HEK293 (cell line): ENCODE measurements around the gene JPH4.

Experiments
- CTCF ChIA-PET: fragments of 350-600 bp; formaldehyde crosslinking; extraction: SDS; loops from one replicate; lab custom pipeline; 2021; ENCODE audit warnings: antibody characterized with exemption; lab: Yijun Ruan, JAX
- POLR2A ChIA-PET: fragments of 300-600 bp; formaldehyde crosslinking; extraction: SDS; loops from one replicate; lab custom pipeline; 2020; ENCODE audit warnings: antibody characterized with exemption, inconsistent platforms; lab: Yijun Ruan, JAX
- H3K27ac ChIP-seq: fragments of 200-500 bp; sonication (Bioruptor generic); 2 replicates; pipeline ENCODE4 v1.5.1; 2014; ENCODE audit warnings: low read depth, low read length, control low read depth, inconsistent platforms; ENCODE audit errors: extremely low read depth
- H3K36me3 ChIP-seq, 2 experiments: fragments of 200-500 bp in 1 of 2; sonication (Bioruptor generic) in 1 of 2; 1 replicate in 1 of 2; 2 replicates in 1 of 2; pipeline ENCODE4 v1.5.1; 2014 to 2017; ENCODE audit warnings: inconsistent platforms in 2 of 2, low read length in 2 of 2; ENCODE audit not compliant: control insufficient read depth in 2 of 2, insufficient read depth in 1 of 2
- H3K4me1 ChIP-seq: fragments of 200-500 bp; sonication (Bioruptor generic); 2 replicates; pipeline ENCODE4 v1.5.1; 2014; ENCODE audit warnings: mild to moderate bottlenecking, low read length, inconsistent platforms; ENCODE audit not compliant: control insufficient read depth, insufficient read depth
- H3K4me3 ChIP-seq: 2 replicates; pipeline ENCODE4 v1.5.1; 2011; ENCODE audit warnings: low read depth, mild to moderate bottlenecking, control low read depth, low read length, moderate library complexity
- H3K9me3 ChIP-seq: fragments of 200-500 bp; sonication (Bioruptor generic); 2 replicates; pipeline ENCODE4 v1.5.1; 2014; ENCODE audit warnings: low read depth, low read length, inconsistent platforms; ENCODE audit not compliant: control insufficient read depth, insufficient read depth
- CTCF ChIP-seq: fragments of 450-650 bp; formaldehyde crosslinking; IDR thresholded peaks from 2 replicates; pipeline ENCODE4 v1.5.1; 2016; ENCODE audit warnings: missing biosample characterization, missing genetic modification characterization
- GLI2 ChIP-seq: fragments of 450-650 bp; formaldehyde crosslinking; IDR thresholded peaks from 2 replicates; pipeline ENCODE4; 2017; ENCODE audit warnings: missing biosample characterization, missing genetic modification characterization, low read depth, borderline replicate concordance
- GLIS1 ChIP-seq: fragments of 450-650 bp; formaldehyde crosslinking; IDR thresholded peaks from 2 replicates; pipeline ENCODE4 v1.5.1; 2016; ENCODE audit warnings: missing biosample characterization, missing genetic modification characterization
- MYNN ChIP-seq: fragments of 450-650 bp; formaldehyde crosslinking; IDR thresholded peaks from 2 replicates; pipeline ENCODE4 v1.5.1; 2016; ENCODE audit warnings: missing biosample characterization, missing genetic modification characterization, borderline replicate concordance
- OVOL3 ChIP-seq: fragments of 450-650 bp; formaldehyde crosslinking; IDR thresholded peaks from 2 replicates; pipeline ENCODE4 v1.5.1; 2016; ENCODE audit warnings: missing biosample characterization, missing genetic modification characterization
- SP2 ChIP-seq: fragments of 450-650 bp; formaldehyde crosslinking; IDR thresholded peaks from 2 replicates; pipeline ENCODE4 v1.5.1; 2016; ENCODE audit warnings: missing biosample characterization, missing genetic modification characterization
- TCF7L2 ChIP-seq: IDR thresholded peaks from 2 replicates; pipeline ENCODE4 v1.6.1; 2011; ENCODE audit warnings: low read depth, mild to moderate bottlenecking, inconsistent platforms, low read length, moderate library complexity, borderline replicate concordance
- ZBTB8A ChIP-seq: fragments of 450-650 bp; formaldehyde crosslinking; IDR thresholded peaks from 2 replicates; pipeline ENCODE4 v1.5.1; 2016; ENCODE audit warnings: missing biosample characterization, missing genetic modification characterization
- ZFHX2 ChIP-seq: fragments of 450-650 bp; formaldehyde crosslinking; conservative IDR thresholded peaks from 2 replicates; pipeline ENCODE4 v1.5.1; 2016; ENCODE audit warnings: missing biosample characterization, missing genetic modification characterization
- ZIC2 ChIP-seq: fragments of 450-650 bp; formaldehyde crosslinking; IDR thresholded peaks from 2 replicates; pipeline ENCODE4 v1.5.1; 2016; ENCODE audit warnings: missing biosample characterization, missing genetic modification characterization
- ZNF132 ChIP-seq: fragments of 450-650 bp; formaldehyde crosslinking; IDR thresholded peaks from 2 replicates; pipeline ENCODE4 v1.5.1; 2017; ENCODE audit warnings: missing biosample characterization, missing genetic modification characterization, borderline replicate concordance
- ZNF19 ChIP-seq: fragments of 450-650 bp; formaldehyde crosslinking; IDR thresholded peaks from 2 replicates; pipeline ENCODE4; 2016; ENCODE audit warnings: missing biosample characterization, missing genetic modification characterization, low read depth
- ZNF514 ChIP-seq: fragments of 450-650 bp; formaldehyde crosslinking; IDR thresholded peaks from 2 replicates; pipeline ENCODE4 v1.5.1; 2016; ENCODE audit warnings: missing biosample characterization, missing genetic modification characterization
- ZNF580 ChIP-seq: fragments of 450-650 bp; formaldehyde crosslinking; IDR thresholded peaks from 2 replicates; pipeline ENCODE4 v1.5.1; 2016; ENCODE audit warnings: missing biosample characterization, missing genetic modification characterization
- ZNF658 ChIP-seq: fragments of 450-650 bp; formaldehyde crosslinking; IDR thresholded peaks from 2 replicates; pipeline ENCODE4; 2016; ENCODE audit warnings: missing biosample characterization, missing genetic modification characterization
- ZNF837 ChIP-seq: fragments of 450-650 bp; formaldehyde crosslinking; IDR thresholded peaks from 2 replicates; pipeline ENCODE4 v1.5.1; 2016; ENCODE audit warnings: missing biosample characterization, missing genetic modification characterization
- TF ChIP-seq, protein P1 (sequence below): fragments of 450-650 bp; formaldehyde crosslinking; IDR thresholded peaks from 2 replicates; pipeline ENCODE4 v1.5.1; 2016; ENCODE audit warnings: missing biosample characterization, missing genetic modification characterization

The JPH4 gene

GRCh38 chr14:23522643-23523198 is 55.9 kb downstream of the JPH4 start (continued):
- TF ChIP-seq ZNF132 (tag by site-specific recombination): no peak
- TF ChIP-seq ZNF19: no peak

- Histone ChIP-seq H3K36me3 (peaks cover 0 to 15% of the 10 kb centered on the region in 2 experiments; a peak in 1 of 3 replicates), H3K9me3 (no peaks in the 10 kb centered on the region), H3K4me1 (no peaks in the 10 kb centered on the region), H3K27ac (no peak overlapping the region), H3K4me3 (no peak overlapping the region)
- CTCF ChIA-PET: interaction anchor here (0.7 to 1.3 kb wide), 3 partner anchors 17 to 50 kb away, joined by 3 to 4 read pairs (median 3); no protein-coding TSS in a partner anchor
- POLR2A ChIA-PET: no interaction called here
- TF ChIP-seq OVOL3 (no peak), MYNN (tag by site-specific recombination) (no peak), ZBTB8A (tag by site-specific recombination) (no peak), GLIS1 (tag by site-specific recombination) (no peak), ZNF837 (tag by site-specific recombination) (no peak)
These were observed 56.6 kb downstream of the JPH4 start for GRCh38 chr14:23521785-23522640.

DNA sequence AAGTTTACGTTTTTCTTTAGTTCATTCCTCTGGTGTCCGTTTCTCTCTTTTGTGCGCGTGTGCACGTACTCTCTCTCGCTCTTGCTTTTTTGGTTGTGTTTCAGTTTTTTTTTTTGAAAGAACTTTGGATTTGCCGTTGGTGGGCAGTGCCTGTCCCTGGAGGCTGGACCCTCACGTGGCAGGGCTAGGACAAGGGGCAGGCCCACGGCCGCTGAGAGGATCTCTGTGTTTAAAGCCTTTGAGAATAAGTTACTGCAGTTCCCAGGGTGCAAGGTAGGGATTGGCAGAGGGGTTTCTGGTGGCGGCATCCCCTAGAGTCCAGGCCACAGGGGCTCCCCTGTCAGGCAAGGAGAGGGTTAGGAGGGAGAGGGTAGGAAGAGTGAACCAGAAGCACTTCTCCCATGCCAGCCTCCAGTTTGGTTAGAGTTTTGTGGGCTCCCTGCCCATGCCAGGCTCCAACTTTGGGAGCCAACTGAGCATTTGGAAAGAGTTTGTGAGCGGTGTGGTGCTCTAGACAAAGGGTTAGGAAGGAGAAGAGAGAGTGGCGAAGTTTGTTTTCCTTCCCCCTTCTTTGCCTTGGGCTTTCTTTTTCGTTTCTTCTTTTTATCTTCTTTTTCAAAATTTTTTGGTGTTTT is 57.6 kb downstream of the JPH4 start:
- Histone ChIP-seq H3K9me3 (no peaks in the 10 kb centered on the region), H3K4me3 (no peak overlapping the region), H3K36me3 (peaks cover 0 to 5% of the 10 kb centered on the region in 2 experiments; a peak in 1 of 3 replicates), H3K4me1 (no peaks in the 10 kb centered on the region), H3K27ac (no peak overlapping the region)
- ChIA-PET CTCF (interaction anchor here (0.6 to 1.3 kb wide), 3 partner anchors 18 to 51 kb away, joined by 3 to 4 read pairs (median 3); no protein-coding TSS in a partner anchor), POLR2A (no interaction called here)
- TF ChIP-seq, protein P1, sequence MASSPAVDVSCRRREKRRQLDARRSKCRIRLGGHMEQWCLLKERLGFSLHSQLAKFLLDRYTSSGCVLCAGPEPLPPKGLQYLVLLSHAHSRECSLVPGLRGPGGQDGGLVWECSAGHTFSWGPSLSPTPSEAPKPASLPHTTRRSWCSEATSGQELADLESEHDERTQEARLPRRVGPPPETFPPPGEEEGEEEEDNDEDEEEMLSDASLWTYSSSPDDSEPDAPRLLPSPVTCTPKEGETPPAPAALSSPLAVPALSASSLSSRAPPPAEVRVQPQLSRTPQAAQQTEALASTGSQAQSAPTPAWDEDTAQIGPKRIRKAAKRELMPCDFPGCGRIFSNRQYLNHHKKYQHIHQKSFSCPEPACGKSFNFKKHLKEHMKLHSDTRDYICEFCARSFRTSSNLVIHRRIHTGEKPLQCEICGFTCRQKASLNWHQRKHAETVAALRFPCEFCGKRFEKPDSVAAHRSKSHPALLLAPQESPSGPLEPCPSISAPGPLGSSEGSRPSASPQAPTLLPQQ: no peak
- no peak for TF ChIP-seq CTCF (tag by site-specific recombination)
- no peak for TF ChIP-seq TCF7L2
- no peak for TF ChIP-seq ZNF580 (tag by site-specific recombination)
- no peak for TF ChIP-seq GLI2 (tag by site-specific recombination)
- no peak for TF ChIP-seq SP2 (tag by site-specific recombination)
- TF ChIP-seq ZNF658 (tag by site-specific recombination): no peak
- TF ChIP-seq ZNF514 (tag by site-specific recombination): no peak

GRCh38 chr14:23518709-23519108 is 59.9 kb downstream of the JPH4 start:
- POLR2A ChIA-PET: no interaction called here
- CTCF ChIA-PET: no interaction called here

More at GRCh38 chr14:23518709-23519108, 59.9 kb downstream of the JPH4 start:
- 0 out of 2 replicates have a peak, but pooled peaks have one; percentile 9 for TF ChIP-seq ZIC2 (tag by site-specific recombination)
- TF ChIP-seq ZFHX2 (tag by site-specific recombination): no peak
- TF ChIP-seq, all 188 proteins: peak for 1
- H3K4me3 ChIP-seq: no peak overlapping the region
- H3K27ac ChIP-seq: no peak overlapping the region
- no peaks in the 10 kb centered on the region for H3K36me3 ChIP-seq
- H3K4me1 ChIP-seq: no peaks in the 10 kb centered on the region
- H3K9me3 ChIP-seq: no peaks in the 10 kb centered on the region
